Type B pancreatic cell (in vitro differentiated cells): Measurements from ENCODE around the gene CKS1B. TPM values are rescaled to one million over a fixed set of nuclear protein-coding genes. Genes with fewer than 3 reads are reported as not detected.

Experiments
- DNase-seq: peaks from one replicate; pipeline ENCODE4 v3.0.0; 2021; ENCODE audit warnings: mixed read lengths; ENCODE audit not compliant: unreplicated experiment; ENCODE audit errors: extremely low spot score
- H3K27ac Mint-ChIP-seq: 2 replicates; pipeline ENCODE4 v1.8.0; 2021; ENCODE audit warnings: mild to moderate bottlenecking, mixed read lengths
- H3K27me3 Mint-ChIP-seq: 2 replicates; pipeline ENCODE4 v1.8.0; 2021; ENCODE audit warnings: mixed read lengths
- H3K36me3 Mint-ChIP-seq: 2 replicates; pipeline ENCODE4 v1.8.0; 2021; ENCODE audit warnings: mixed read lengths
- H3K4me1 Mint-ChIP-seq: one replicate; pipeline ENCODE4 v1.8.0; 2021; ENCODE audit warnings: mixed read lengths; ENCODE audit not compliant: unreplicated experiment
- H3K4me3 Mint-ChIP-seq: 2 replicates; pipeline ENCODE4 v1.8.0; 2021; ENCODE audit warnings: mild to moderate bottlenecking, mixed read lengths
- H3K9me3 Mint-ChIP-seq: 2 replicates; pipeline ENCODE4 v1.8.0; 2021; ENCODE audit warnings: mixed read lengths
- CTCF ChIP-seq: fragments of 200-600 bp; sonication (generic); conservative IDR thresholded peaks from 2 replicates; pipeline ENCODE4 v1.5.0; 2021; ENCODE audit warnings: antibody characterized with exemption, mild to moderate bottlenecking
- total RNA-seq: library from RNA; stranded (reverse); gene quantifications from 2 replicates; pipeline ENCODE4 v1.2.1, GENCODE V29; 2021; ENCODE audit warnings: low replicate concordance

CKS1B gene
- total RNA-seq, 1 donor from 2014 or later: 119 TPM

GRCh38 chr1:154966111-154966510 is 8.4 kb upstream of the CKS1B start:
- Mint-ChIP-seq H3K36me3 (peaks cover 20% of the 10 kb centered on the region), H3K27ac (no peak overlapping the region), H3K4me1 (peaks cover 32% of the 10 kb centered on the region), H3K4me3 (no peak overlapping the region), H3K27me3 (no peaks in the 10 kb centered on the region), H3K9me3 (no peaks in the 10 kb centered on the region)
- TF ChIP-seq CTCF: no peak
- DNase-seq: no peak

- Mint-ChIP-seq H3K36me3 (peaks cover 18% of the 10 kb centered on the region), H3K4me3 (no peak overlapping the region)
- DNase-seq: no peak
These were observed 7.0 kb upstream of the CKS1B start for GRCh38 chr1:154967331-154967950.

GRCh38 chr1:154968731-154969130 is 5.8 kb upstream of the CKS1B start:
- H3K9me3 Mint-ChIP-seq: no peaks in the 10 kb centered on the region
- peak overlapping the region; percentile 89 for H3K4me3 Mint-ChIP-seq
- TF ChIP-seq CTCF: no peak
- DNase-seq: no peak
- H3K4me1 Mint-ChIP-seq: peaks cover 40% of the 10 kb centered on the region
- H3K27ac Mint-ChIP-seq: peak overlapping the region; percentile 50
- H3K36me3 Mint-ChIP-seq: peaks cover 14% of the 10 kb centered on the region
- no peaks in the 10 kb centered on the region for H3K27me3 Mint-ChIP-seq

More at GRCh38 chr1:154967331-154967950, 7.0 kb upstream of the CKS1B start:
- TF ChIP-seq CTCF: no peak
- Mint-ChIP-seq H3K4me1 (peaks cover 39% of the 10 kb centered on the region), H3K27me3 (no peaks in the 10 kb centered on the region), H3K9me3 (no peaks in the 10 kb centered on the region), H3K27ac (no peak overlapping the region)

- DNase-seq: no peak
- Mint-ChIP-seq H3K4me3 (peak overlapping the region; percentile 89), H3K4me1 (peaks cover 36% of the 10 kb centered on the region), H3K9me3 (no peaks in the 10 kb centered on the region), H3K27ac (peak overlapping the region; percentile 50), H3K27me3 (no peaks in the 10 kb centered on the region), H3K36me3 (peaks cover 11% of the 10 kb centered on the region)
- TF ChIP-seq CTCF: no peak
These were observed 5.2 kb upstream of the CKS1B start for GRCh38 chr1:154969246-154969645.

- TF ChIP-seq CTCF: no peak
- H3K9me3 Mint-ChIP-seq: no peaks in the 10 kb centered on the region
- peak overlapping the region; percentile 50 for H3K27ac Mint-ChIP-seq
- H3K27me3 Mint-ChIP-seq: no peaks in the 10 kb centered on the region
- peaks cover 36% of the 10 kb centered on the region for H3K4me1 Mint-ChIP-seq
- peaks cover 7% of the 10 kb centered on the region for H3K36me3 Mint-ChIP-seq
- DNase-seq: no peak
- H3K4me3 Mint-ChIP-seq: peak overlapping the region; percentile 89
These were observed 4.5 kb upstream of the CKS1B start for GRCh38 chr1:154969860-154970452.
